ENCODE data around the gene ZMAT5.

The ZMAT5 gene

GRCh38 chr22:29729161-29729560 lies 37.6 kb downstream of the ZMAT5 start:
- DNase-seq (ENCODE audit: low read depth in 3 of 3) = no peak

- DNase-seq (ENCODE audit: low read depth in 3 of 3) = no peak
These were observed 39.7 kb downstream of the ZMAT5 start for GRCh38 chr22:29727131-29727523.

GRCh38 chr22:29726512-29727130 lies 40.2 kb downstream of the ZMAT5 start:
- DNase-seq (ENCODE audit: low read depth in 3 of 3) = no peak

- DNase-seq (ENCODE audit: low read depth in 3 of 3) = no peak
These were observed 40.7 kb downstream of the ZMAT5 start for GRCh38 chr22:29726106-29726505.

DNA sequence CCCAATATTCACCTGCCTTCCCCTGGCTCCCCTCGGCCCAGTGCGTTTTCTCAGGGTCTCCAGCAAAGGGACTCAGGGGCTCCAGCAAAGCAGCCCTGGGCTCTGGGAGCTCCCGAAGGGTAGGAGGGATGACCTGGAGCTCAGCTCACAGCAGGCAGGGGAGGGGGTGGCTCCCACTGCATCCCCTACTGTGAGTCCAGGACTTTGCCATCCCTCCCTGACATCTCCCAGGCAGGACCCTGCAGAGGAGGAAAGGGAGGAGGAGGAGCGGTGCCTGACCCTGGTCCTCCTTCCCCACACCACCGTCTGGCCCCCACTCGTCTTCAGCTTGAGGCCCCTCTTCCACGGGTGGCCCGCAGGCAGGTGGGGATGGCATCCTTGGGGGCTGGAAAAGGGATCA lies 42.0 kb downstream of the ZMAT5 start:
- DNase-seq (ENCODE audit: low read depth in 3 of 3) = no peak

GRCh38 chr22:29723766-29724165 lies 43.0 kb downstream of the ZMAT5 start:
- no peak for DNase-seq (ENCODE audit: low read depth in 3 of 3)

DNA sequence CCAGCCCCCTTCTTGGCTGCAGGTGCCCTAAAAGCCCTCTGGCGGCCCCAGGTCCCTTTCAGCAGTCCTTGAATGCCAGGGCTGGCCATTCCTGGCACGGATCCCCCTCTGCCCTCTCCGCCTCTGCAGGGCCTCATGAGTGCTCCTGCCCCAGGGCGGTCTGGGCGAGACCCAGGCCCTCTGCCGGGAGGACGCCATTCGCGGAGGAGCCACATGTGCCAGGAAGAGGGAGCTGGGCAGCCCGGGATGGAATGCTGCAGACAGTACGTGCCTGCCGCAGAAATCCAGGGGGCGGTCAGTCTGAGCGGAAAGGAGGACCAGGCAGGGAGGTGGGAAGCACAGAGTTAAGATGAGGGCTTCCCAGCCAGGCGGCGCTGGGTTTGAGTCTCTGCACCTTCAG lies 44.2 kb downstream of the ZMAT5 start:
- DNase-seq (ENCODE audit: low read depth in 3 of 3) = no peak

- no peak for DNase-seq (ENCODE audit: low read depth in 3 of 3)
These were observed 44.7 kb downstream of the ZMAT5 start for GRCh38 chr22:29722151-29722550.

DNA sequence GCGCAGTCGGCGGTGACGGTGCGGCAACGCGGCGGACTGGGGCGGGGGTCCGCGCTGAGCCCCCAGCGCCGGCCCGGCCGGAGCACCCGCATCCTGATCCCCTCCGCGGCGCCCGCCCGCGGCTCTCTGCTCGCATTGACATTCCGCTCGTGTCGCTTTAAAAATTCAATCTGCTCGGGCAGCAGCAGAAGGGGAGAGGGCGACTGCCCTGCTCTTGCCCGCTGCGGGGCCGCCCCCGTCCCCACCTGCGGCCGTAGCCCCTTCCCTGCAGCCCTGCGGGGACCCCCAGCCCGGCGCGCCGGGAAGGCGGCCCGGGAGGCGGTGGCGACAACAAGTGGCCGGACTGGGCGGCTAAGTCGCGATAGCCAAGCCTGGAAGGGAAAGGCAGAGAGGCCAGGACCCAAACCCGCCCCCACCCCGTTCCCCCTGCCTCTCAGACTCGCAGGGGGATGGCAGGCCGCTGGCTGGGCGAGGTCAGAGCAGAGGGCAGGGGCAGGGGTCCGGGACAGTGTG lies 45.9 kb downstream of the ZMAT5 start:
- no peak for DNase-seq (ENCODE audit: low read depth in 3 of 3)

DNA sequence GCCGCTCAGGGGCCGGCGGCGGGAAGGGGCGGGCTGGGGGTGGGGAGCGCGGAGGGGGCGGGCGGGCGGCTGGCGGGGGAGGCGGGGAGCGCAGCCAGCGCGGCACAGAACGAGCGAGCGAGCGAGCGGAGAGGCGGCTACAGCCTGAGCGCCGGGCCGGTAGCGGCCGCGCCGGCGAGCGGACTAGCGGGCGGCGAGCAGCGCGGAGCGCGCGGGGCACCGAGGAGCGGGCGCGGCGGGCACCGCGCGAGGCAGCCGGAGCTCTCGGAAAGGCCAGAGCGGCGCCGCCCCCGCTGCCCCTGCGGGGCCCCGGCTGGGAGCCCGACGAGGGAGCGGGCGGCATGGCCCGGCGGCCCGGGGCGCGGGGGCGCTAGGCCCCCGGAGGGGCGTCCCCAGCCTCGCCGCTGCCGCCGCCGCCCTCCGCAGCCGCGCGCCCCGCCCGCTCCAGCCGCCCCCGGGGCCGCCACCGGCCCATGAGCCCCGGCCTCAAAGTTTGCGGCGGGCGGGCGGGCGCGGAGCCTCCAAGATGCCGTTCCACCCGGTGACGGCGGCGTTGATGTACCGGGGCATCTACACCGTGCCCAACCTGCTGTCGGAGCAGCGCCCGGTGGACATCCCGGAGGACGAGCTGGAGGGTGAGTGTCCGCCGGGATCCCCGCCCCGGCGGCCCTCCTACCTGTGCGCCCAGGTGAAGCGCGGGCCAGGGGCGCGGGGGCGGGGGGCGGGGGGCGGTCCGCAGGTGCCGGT lies 46.7 kb downstream of the ZMAT5 start, which contains the start of gene CABP7:
Gene CABP7 (plus strand): TSS at position 105 of the 747 bp plus-strand sequence. CDS start 422 bp downstream, at position 527.
- DNase-seq (ENCODE audit: low read depth in 3 of 3) = no peak

DNA sequence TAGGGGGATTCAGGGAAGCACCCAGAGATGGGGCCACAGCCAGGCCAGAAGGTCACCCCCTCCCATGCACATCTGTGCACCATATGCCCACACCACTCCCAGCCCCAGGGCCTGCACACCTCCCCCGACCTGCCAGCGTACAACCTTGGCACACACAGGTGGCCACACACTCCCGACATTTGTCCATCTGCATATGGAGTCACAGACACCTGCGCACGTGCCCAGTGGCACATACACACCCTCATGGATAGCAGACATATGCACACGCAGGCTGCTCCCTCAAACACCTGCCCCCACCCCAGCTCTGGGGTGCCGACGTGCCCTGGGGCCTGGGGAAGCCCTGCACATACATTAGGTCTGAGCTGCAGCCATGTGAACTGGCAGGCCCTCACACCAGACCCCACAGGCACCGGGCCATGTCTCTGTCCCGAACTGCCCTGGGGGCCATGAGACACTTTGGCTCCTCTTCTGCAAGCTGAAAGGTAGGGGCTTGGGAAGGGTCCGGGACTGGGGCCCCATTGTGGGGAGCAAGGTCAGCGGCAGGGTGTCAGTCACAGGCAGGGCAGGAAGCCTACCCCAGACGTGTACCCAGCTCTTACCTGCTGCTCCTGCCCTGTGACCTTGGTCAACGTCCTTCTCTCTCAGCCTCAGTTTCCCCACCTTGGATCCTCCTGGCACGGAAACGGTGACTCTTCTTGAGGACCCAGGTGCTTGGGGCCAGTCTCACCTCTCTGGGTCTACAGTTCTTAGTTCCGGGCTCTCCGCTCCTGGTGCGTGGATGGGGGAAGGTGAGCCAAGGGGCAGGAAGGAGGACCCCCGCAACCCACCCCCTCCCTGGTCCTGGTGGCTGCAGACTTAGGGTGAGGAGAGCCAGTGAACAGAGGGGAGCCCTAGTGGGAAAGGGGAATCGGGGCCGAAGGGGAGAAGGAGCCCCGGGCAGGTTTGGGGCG lies 47.6 kb downstream of the ZMAT5 start:
- no peak for DNase-seq (ENCODE audit: low read depth in 3 of 3)

GRCh38 chr22:29717789-29718188 lies 49.0 kb downstream of the ZMAT5 start:
- DNase-seq (ENCODE audit: low read depth in 3 of 3) = no peak

DNA sequence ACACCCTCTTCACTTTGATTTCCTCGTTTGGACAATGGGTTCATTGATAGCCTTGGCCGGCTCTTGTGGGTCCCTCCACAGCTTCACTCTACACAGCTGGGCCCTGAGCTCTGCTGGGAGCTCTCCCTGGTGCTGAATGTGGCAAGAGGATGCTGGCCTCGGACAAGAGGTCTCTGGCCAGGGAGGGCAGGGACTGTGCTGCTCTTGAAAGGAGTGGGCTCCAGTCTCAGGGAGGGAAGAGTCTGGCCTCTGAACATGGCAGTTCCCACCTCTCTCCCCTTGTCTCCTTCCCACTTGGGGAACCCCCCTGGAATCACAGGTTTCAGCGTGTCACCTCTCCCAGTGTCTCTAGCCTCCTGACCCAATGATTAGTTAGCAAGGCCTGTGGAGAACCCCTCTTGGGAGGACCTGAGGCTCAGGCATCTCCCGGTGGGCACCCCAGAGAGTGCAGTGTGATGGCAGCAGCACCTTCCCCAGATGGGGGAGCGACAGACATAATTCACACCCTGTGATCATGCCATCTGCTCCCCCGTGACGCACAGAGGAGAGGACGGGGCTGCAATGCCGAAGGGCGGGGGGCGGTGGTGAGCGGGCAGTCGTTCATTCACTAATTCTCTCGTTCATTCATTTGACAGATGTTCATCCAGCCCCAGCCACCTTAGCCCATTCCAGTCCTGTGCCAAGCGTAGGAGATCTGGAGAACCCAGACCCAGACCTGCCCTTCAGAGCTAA lies 49.8 kb downstream of the ZMAT5 start:
- no peak for DNase-seq (ENCODE audit: low read depth in 3 of 3)

- DNase-seq (ENCODE audit: low read depth in 3 of 3) = no peak
These were observed 51.1 kb downstream of the ZMAT5 start for GRCh38 chr22:29715705-29716104.

DNA sequence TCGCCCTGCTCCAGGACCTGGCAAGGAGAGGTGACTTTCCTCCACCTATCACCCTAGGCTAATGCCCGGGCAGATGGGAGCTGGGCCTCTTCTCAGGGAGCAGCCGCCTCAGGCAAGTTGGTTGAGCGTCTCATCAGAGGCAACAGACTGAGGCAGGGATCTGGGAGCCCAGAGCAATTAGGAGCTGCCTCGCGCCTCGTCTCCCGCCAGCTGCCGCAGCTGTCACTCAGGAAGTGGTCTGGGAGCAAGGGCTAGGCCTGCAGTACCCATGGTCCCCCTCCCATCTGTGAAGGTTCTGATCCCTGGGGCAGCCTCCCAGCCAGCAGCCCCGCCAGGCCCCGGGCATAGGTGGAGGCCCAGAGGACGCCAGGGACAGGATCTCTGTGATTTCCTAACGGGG lies 51.6 kb downstream of the ZMAT5 start:
- DNase-seq (ENCODE audit: low read depth in 3 of 3) = no peak

DNA sequence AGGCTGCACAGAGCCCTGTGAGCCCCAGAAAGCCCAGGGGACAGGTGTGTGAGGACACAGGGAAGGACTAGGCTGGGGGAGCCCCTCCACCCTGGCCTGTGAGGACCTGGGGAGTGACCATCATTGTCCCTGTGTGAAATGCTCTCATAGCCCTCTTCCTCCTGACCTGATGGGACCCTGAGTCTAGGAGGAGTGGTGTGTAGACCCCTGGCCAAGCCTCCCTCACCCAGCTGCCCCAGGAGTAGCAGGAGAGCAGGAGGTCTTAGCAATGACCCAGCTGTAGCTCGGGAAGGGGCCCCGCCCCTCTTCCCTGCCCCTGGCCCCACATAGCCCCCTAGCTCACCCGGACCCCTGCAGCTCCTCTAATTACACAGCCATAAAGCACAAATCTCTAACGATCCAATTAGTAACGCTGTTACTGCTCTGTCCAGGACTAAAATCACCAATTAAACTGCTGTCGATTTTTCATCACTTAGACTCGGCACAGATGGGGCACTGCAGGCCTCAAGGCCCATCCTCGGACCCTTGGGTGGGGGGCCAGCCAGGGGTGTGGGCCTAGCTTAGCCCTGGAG lies 53.6 kb downstream of the ZMAT5 start:
- no peak for DNase-seq (ENCODE audit: low read depth in 3 of 3)

GRCh38 chr22:29712119-29712518 lies 54.7 kb downstream of the ZMAT5 start:
- DNase-seq (ENCODE audit: low read depth in 3 of 3) = no peak

DNA sequence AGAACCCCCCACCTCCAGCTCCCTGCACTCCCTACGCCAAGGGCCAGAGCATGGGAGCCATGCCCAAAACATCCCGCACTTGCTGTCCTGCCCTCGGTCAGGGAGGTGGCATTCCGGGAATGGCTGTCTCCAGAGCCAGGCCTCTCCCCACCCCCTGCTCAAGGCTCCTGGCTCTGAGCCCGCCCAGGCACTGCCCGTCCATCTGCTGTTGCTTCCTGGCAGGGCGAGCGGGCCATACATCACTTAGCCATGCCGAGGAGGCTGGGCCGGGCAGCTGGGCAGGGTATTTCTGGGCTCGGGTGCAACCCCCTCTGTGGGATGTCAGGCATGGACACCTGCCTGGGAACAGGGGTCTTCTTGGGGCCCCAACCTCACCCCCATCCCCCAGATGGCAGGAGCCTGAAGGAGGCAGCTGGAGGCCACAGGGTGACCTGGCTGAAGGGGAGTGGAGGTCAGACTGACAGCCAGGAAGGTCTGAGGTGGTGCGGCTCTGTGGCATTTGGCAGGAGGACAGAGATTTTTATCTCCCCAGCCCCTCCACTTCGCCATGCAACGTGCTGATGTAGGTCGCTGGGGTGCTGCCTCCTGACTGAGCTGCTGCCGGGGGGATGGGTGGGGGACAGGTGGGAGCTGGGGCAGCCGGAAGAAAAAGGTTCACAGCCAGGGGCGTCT lies 55.7 kb downstream of the ZMAT5 start:
- DNase-seq (ENCODE audit: low read depth in 3 of 3) = no peak

DNA sequence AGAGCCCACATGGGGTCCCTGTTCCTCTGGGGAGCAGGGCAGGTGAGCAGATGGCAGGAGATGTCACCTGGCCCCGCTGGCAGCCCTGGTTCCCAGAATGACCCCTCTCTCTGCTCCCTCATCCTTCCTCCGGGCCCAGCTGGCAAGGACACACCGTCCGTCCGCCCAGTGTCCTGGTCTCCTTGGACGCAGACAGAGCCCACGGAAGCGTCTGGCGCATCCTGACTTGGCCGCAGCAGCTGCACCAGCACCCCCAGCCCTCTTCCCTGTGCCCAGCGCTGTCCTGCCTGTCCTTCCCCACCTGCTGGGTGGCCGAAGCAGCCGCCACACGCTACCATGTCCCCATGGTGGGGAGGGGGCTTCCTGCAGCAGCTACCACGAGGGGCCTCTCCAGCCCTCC lies 56.6 kb downstream of the ZMAT5 start:
- DNase-seq (ENCODE audit: low read depth in 3 of 3) = no peak

DNA sequence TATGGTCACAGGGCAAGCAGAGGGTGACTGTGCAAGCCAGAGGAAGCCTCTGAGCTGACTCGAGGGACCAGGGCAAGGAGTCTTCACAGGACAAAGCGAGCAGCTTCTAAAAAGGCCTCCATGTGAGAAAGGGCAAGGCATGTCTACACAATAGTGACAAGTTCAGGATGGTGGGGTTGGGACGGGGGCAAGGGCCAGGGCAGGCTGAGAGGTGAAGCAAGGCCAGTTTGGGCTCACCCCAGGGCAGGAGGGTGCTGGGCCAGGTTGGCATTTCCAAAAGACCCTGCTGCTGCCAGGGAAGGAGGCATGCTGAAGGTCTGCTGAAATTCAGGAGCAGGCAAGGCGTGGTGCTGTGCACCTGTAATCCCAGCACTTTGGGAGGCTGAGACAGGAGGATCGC lies 59.3 kb downstream of the ZMAT5 start:
- no peak for DNase-seq (ENCODE audit: low read depth in 3 of 3)

DNA sequence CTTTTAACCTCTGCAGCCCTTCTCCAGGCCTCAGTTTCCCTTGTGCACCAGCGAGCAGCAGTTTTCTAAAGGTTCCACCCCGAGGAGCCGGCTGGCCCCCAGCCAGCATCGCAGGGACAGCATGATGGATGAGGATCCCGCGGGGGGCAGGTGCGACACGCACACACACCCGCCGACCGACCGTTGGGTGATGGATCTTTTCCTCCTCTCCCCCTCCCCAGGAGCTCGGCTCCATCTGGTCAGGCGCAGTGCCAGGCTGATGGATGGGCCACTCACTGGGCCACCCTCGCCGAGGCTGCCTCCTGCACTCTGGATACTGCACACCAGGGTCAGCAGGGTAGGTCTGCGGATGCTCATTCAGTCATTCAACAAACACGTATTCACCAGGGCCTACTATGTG lies 59.8 kb downstream of the ZMAT5 start:
- no peak for DNase-seq (ENCODE audit: low read depth in 3 of 3)
